Activated naive CD8-positive, alpha-beta T cell treated with anti-CD3 and anti-CD28 coated beads for 36 hours (primary cell): Measurements from ENCODE around the gene MCF2L. TPM values are rescaled to one million over a fixed set of nuclear protein-coding genes. Genes with fewer than 3 reads are reported as not detected.
"Not testable (repeated sequence)": the region's sequence is repeated elsewhere in the genome, so short reads cannot be mapped to it uniquely, and the experiment has no call there.

Experiments used
- DNase-seq: peaks from one replicate; pipeline ENCODE4 v3.0.0; 2021
- H3K27ac Mint-ChIP-seq: one replicate; pipeline ENCODE4 v1.8.0; 2022; ENCODE audit warnings: mild to moderate bottlenecking, moderate library complexity, mixed read lengths
- H3K27me3 Mint-ChIP-seq: one replicate; pipeline ENCODE4 v1.8.0; 2022; ENCODE audit warnings: mild to moderate bottlenecking, mixed read lengths
- H3K36me3 Mint-ChIP-seq: one replicate; pipeline ENCODE4 v1.8.0; 2021; ENCODE audit warnings: mild to moderate bottlenecking, mixed read lengths
- H3K4me1 Mint-ChIP-seq: one replicate; pipeline ENCODE4 v1.8.0; 2021; ENCODE audit warnings: mixed read lengths
- H3K4me3 Mint-ChIP-seq: one replicate; pipeline ENCODE4 v1.8.0; 2022; ENCODE audit warnings: mild to moderate bottlenecking, moderate library complexity, mixed read lengths
- H3K9me3 Mint-ChIP-seq: one replicate; pipeline ENCODE4 v1.8.0; 2022; ENCODE audit warnings: mixed read lengths
- total RNA-seq, 2 experiments: library from RNA; stranded (reverse); gene quantifications; one replicate each; pipeline ENCODE4 v1.2.3, GENCODE V29; 2021

MCF2L gene
- total RNA-seq, 2 experiments from 2014 or later: 9.3 to 10.7 TPM

- H3K36me3 Mint-ChIP-seq: no peaks in the 10 kb centered on the region
- H3K4me3 Mint-ChIP-seq: no peak overlapping the region
- H3K27ac Mint-ChIP-seq: no peak overlapping the region
- H3K4me1 Mint-ChIP-seq: no peaks in the 10 kb centered on the region
- H3K9me3 Mint-ChIP-seq: no peaks in the 10 kb centered on the region
- no peaks in the 10 kb centered on the region for H3K27me3 Mint-ChIP-seq
- no peak for DNase-seq
Measured at GRCh38 chr13:113029061-113029445, 60.0 kb downstream of the MCF2L start.

- H3K36me3 Mint-ChIP-seq: no peaks in the 10 kb centered on the region
- H3K27me3 Mint-ChIP-seq: no peaks in the 10 kb centered on the region
- no peaks in the 10 kb centered on the region for H3K9me3 Mint-ChIP-seq
- no peaks in the 10 kb centered on the region for H3K4me1 Mint-ChIP-seq
- H3K4me3 Mint-ChIP-seq: no peak overlapping the region
- no peak overlapping the region for H3K27ac Mint-ChIP-seq
- peak; percentile 57 for DNase-seq
Measured at GRCh38 chr13:113029487-113030258, 60.7 kb downstream of the MCF2L start.

- H3K4me1 Mint-ChIP-seq, H3K4me3 Mint-ChIP-seq, H3K27me3 Mint-ChIP-seq, H3K36me3 Mint-ChIP-seq, DNase-seq, H3K9me3 Mint-ChIP-seq, H3K27ac Mint-ChIP-seq: not testable (repeated sequence)
Measured at GRCh38 chr13:113030259-113030640, 61.2 kb downstream of the MCF2L start.

GRCh38 chr13:113031465-113031864, 62.5 kb downstream of the MCF2L start:
- H3K4me3 Mint-ChIP-seq: no peak overlapping the region
- DNase-seq: no peak
- no peaks in the 10 kb centered on the region for H3K4me1 Mint-ChIP-seq
- H3K27ac Mint-ChIP-seq: no peak overlapping the region
- H3K9me3 Mint-ChIP-seq: no peaks in the 10 kb centered on the region
- H3K36me3 Mint-ChIP-seq: no peaks in the 10 kb centered on the region
- no peaks in the 10 kb centered on the region for H3K27me3 Mint-ChIP-seq

GRCh38 chr13:113032291-113032690, 63.3 kb downstream of the MCF2L start:
- no peak overlapping the region for H3K4me3 Mint-ChIP-seq
- DNase-seq: no peak
- H3K27me3 Mint-ChIP-seq: no peaks in the 10 kb centered on the region
- no peaks in the 10 kb centered on the region for H3K36me3 Mint-ChIP-seq
- no peaks in the 10 kb centered on the region for H3K4me1 Mint-ChIP-seq
- H3K9me3 Mint-ChIP-seq: no peaks in the 10 kb centered on the region
- no peak overlapping the region for H3K27ac Mint-ChIP-seq

- Mint-ChIP-seq H3K27ac (no peak overlapping the region), H3K4me1 (no peaks in the 10 kb centered on the region), H3K27me3 (no peaks in the 10 kb centered on the region), H3K9me3 (no peaks in the 10 kb centered on the region), H3K4me3 (no peak overlapping the region), H3K36me3 (no peaks in the 10 kb centered on the region)
- no peak for DNase-seq
Measured at GRCh38 chr13:113033054-113033850, 64.2 kb downstream of the MCF2L start.

GRCh38 chr13:113034451-113035212, 65.6 kb downstream of the MCF2L start:
- H3K27me3 Mint-ChIP-seq: no peaks in the 10 kb centered on the region
- H3K4me3 Mint-ChIP-seq: no peak overlapping the region
- no peak overlapping the region for H3K27ac Mint-ChIP-seq
- no peaks in the 10 kb centered on the region for H3K36me3 Mint-ChIP-seq
- no peaks in the 10 kb centered on the region for H3K4me1 Mint-ChIP-seq
- no peaks in the 10 kb centered on the region for H3K9me3 Mint-ChIP-seq
- DNase-seq: no peak

- Mint-ChIP-seq H3K4me1 (no peaks in the 10 kb centered on the region), H3K27me3 (no peaks in the 10 kb centered on the region), H3K36me3 (no peaks in the 10 kb centered on the region), H3K9me3 (no peaks in the 10 kb centered on the region), H3K4me3 (no peak overlapping the region), H3K27ac (no peak overlapping the region)
- DNase-seq: no peak
Measured at GRCh38 chr13:113035213-113035800, 66.3 kb downstream of the MCF2L start.

GRCh38 chr13:113036401-113036800, 67.4 kb downstream of the MCF2L start:
- H3K27ac Mint-ChIP-seq: no peak overlapping the region
- no peak overlapping the region for H3K4me3 Mint-ChIP-seq
- no peaks in the 10 kb centered on the region for H3K36me3 Mint-ChIP-seq
- no peak for DNase-seq
- no peaks in the 10 kb centered on the region for H3K27me3 Mint-ChIP-seq
- H3K4me1 Mint-ChIP-seq: no peaks in the 10 kb centered on the region
- H3K9me3 Mint-ChIP-seq: no peaks in the 10 kb centered on the region

- Mint-ChIP-seq H3K27ac (no peak overlapping the region), H3K4me3 (no peak overlapping the region)
Measured at GRCh38 chr13:113040031-113040430, 71.0 kb downstream of the MCF2L start.

GRCh38 chr13:113040597-113041292, 71.7 kb downstream of the MCF2L start:
- Mint-ChIP-seq H3K9me3 (no peaks in the 10 kb centered on the region), H3K27ac (no peak overlapping the region), H3K36me3 (peaks cover 2% of the 10 kb centered on the region), H3K4me3 (no peak overlapping the region), H3K27me3 (no peaks in the 10 kb centered on the region), H3K4me1 (no peaks in the 10 kb centered on the region)
- DNase-seq: no peak

More at GRCh38 chr13:113040031-113040430, 71.0 kb downstream of the MCF2L start:
- Mint-ChIP-seq H3K36me3 (no peaks in the 10 kb centered on the region), H3K27me3 (no peaks in the 10 kb centered on the region), H3K4me1 (no peaks in the 10 kb centered on the region), H3K9me3 (no peaks in the 10 kb centered on the region)
- no peak for DNase-seq

- no peak overlapping the region for H3K4me3 Mint-ChIP-seq
- no peaks in the 10 kb centered on the region for H3K4me1 Mint-ChIP-seq
- H3K27ac Mint-ChIP-seq: no peak overlapping the region
- H3K9me3 Mint-ChIP-seq: no peaks in the 10 kb centered on the region
- H3K27me3 Mint-ChIP-seq: no peaks in the 10 kb centered on the region
- peaks cover 2% of the 10 kb centered on the region for H3K36me3 Mint-ChIP-seq
- DNase-seq: no peak
Measured at GRCh38 chr13:113041293-113041690, 72.3 kb downstream of the MCF2L start.

GRCh38 chr13:113041896-113042295, 72.9 kb downstream of the MCF2L start:
- H3K27ac Mint-ChIP-seq: no peak overlapping the region
- H3K4me1 Mint-ChIP-seq: no peaks in the 10 kb centered on the region
- H3K4me3 Mint-ChIP-seq: no peak overlapping the region
- DNase-seq: no peak
- peaks cover 5% of the 10 kb centered on the region for H3K36me3 Mint-ChIP-seq
- H3K27me3 Mint-ChIP-seq: no peaks in the 10 kb centered on the region
- no peaks in the 10 kb centered on the region for H3K9me3 Mint-ChIP-seq

GRCh38 chr13:113042456-113042855, 73.4 kb downstream of the MCF2L start:
- Mint-ChIP-seq H3K36me3 (peaks cover 5% of the 10 kb centered on the region), H3K27ac (no peak overlapping the region), H3K9me3 (no peaks in the 10 kb centered on the region), H3K4me1 (no peaks in the 10 kb centered on the region), H3K4me3 (no peak overlapping the region), H3K27me3 (no peaks in the 10 kb centered on the region)
- no peak for DNase-seq
